ENCODE data around the gene FAM76B.

FAM76B gene

DNA sequence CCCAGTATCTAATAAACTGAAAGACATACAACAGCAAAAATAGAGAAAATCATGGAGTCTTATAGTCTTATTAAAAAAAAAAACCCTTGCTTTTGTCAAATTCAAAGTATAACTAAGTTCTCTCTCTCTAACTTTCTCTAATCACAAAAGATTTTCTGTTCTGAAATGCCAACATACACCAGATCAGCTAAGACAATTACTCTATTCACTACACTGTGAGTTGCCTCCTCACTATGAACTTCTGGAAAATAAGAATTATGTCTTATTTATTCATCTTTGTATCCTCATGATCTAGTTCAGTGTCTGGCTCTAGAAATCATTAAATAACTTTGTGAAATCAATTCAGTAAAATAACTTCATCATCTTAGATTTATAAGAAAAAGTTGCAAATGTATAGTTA, 12.7 kb downstream of the FAM76B start:
- no peak overlapping the region for H3K27ac ChIP-seq (ENCODE audit: low read depth in 2 of 2, low read length in 2 of 2)
- no peak overlapping the region for H3K9ac ChIP-seq (ENCODE audit: low read depth in 1 of 2, low read length in 2 of 2)
- H3K4me1 ChIP-seq (ENCODE audit: control insufficient read depth in 2 of 2, insufficient read depth in 2 of 2, low read length in 2 of 2), result no peaks in the 10 kb centered on the region
- no peaks in the 10 kb centered on the region for H3K9me3 ChIP-seq (ENCODE audit: control insufficient read depth in 2 of 2, low read length in 2 of 2)
- peaks cover 41 to 57% of the 10 kb centered on the region in 2 donors for H3K36me3 ChIP-seq (ENCODE audit: control insufficient read depth in 2 of 2, insufficient read depth in 2 of 2, low read length in 2 of 2)
- H3K4me3 ChIP-seq (ENCODE audit: low read length in 2 of 2), result no peak overlapping the region
- H3K27me3 ChIP-seq (ENCODE audit: control insufficient read depth in 2 of 2, insufficient read depth in 2 of 2, low read length in 2 of 2), result no peaks in the 10 kb centered on the region

DNA sequence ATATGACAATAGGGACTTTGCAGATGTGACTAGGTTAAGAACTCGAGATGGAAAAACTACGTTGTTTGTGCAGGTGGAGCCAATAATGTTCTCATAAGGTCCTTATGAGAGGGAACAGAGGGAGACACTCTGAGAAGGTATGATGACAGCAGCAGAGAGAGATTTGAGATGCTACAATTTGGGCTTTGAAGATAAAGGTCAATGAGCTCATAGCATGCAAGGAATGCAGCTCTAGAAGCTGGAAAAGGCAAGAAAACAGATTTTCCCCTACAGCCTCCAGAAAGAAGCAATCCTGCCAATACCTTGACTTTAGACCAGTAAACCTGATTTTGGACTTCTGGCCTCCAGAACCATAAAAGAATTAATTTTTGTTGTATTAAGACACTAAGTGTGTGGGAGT, 21.1 kb downstream of the FAM76B start:
- H3K27ac ChIP-seq (ENCODE audit: low read depth in 2 of 2, low read length in 2 of 2), result no peak overlapping the region
- no peaks in the 10 kb centered on the region for H3K27me3 ChIP-seq (ENCODE audit: control insufficient read depth in 2 of 2, insufficient read depth in 2 of 2, low read length in 2 of 2)
- H3K36me3 ChIP-seq (ENCODE audit: control insufficient read depth in 2 of 2, insufficient read depth in 2 of 2, low read length in 2 of 2), result peaks cover 9 to 11% of the 10 kb centered on the region in 2 donors
- no peaks in the 10 kb centered on the region for H3K4me1 ChIP-seq (ENCODE audit: control insufficient read depth in 2 of 2, insufficient read depth in 2 of 2, low read length in 2 of 2)
- H3K9ac ChIP-seq (ENCODE audit: low read depth in 1 of 2, low read length in 2 of 2), result no peak overlapping the region
- no peaks in the 10 kb centered on the region for H3K9me3 ChIP-seq (ENCODE audit: control insufficient read depth in 2 of 2, low read length in 2 of 2)
- no peak overlapping the region for H3K4me3 ChIP-seq (ENCODE audit: low read length in 2 of 2)

DNA sequence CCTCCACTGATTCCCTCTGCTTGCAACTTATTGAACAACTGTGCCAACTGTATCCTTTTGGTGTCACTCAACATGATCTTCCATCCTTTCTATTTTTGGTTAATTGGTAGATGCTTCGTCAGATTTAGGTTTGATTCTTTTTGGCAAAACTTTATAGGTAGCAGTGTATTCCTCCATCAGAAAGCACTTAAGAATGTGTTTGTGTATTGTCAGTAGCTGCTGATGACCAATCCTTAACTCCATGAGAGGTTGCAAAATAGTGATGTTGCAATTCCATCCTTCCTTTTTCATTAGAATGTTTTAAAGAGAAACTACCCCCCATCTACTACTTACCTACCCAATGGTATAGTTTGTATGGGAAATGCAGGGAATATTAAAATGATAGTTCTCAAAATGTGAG, 22.1 kb downstream of the FAM76B start:
- Histone ChIP-seq H3K27ac (ENCODE audit: low read depth in 2 of 2, low read length in 2 of 2) (no peak overlapping the region), H3K9ac (ENCODE audit: low read depth in 1 of 2, low read length in 2 of 2) (no peak overlapping the region), H3K27me3 (ENCODE audit: control insufficient read depth in 2 of 2, insufficient read depth in 2 of 2, low read length in 2 of 2) (no peaks in the 10 kb centered on the region), H3K9me3 (ENCODE audit: control insufficient read depth in 2 of 2, low read length in 2 of 2) (no peaks in the 10 kb centered on the region), H3K4me3 (ENCODE audit: low read length in 2 of 2) (no peak overlapping the region), H3K4me1 (ENCODE audit: control insufficient read depth in 2 of 2, insufficient read depth in 2 of 2, low read length in 2 of 2) (no peaks in the 10 kb centered on the region), H3K36me3 (ENCODE audit: control insufficient read depth in 2 of 2, insufficient read depth in 2 of 2, low read length in 2 of 2) (peaks cover 9% of the 10 kb centered on the region in 2 donors)

DNA sequence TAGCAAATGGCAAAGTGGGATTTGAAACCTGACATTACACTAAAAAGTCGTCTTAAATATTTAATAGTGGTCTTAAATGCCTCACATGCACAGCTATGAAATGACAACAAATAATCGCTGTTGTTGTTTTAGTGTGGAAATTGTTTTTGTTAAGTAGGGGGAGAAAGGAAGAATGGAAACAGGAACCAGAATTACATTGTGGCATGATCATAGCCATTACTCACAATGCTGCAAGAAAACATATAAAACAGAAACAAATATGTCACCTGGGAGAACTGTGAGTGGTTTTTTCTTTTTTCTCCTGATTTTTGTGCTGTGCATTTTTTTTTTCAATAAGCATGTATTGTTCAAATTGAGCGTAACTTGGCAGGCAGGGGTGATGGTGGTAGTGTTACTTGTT, 22.9 kb downstream of the FAM76B start:
- H3K36me3 ChIP-seq (ENCODE audit: control insufficient read depth in 2 of 2, insufficient read depth in 2 of 2, low read length in 2 of 2), result peaks cover 3 to 8% of the 10 kb centered on the region in 2 donors
- no peak overlapping the region for H3K27ac ChIP-seq (ENCODE audit: low read depth in 2 of 2, low read length in 2 of 2)
- no peaks in the 10 kb centered on the region for H3K9me3 ChIP-seq (ENCODE audit: control insufficient read depth in 2 of 2, low read length in 2 of 2)
- no peaks in the 10 kb centered on the region for H3K27me3 ChIP-seq (ENCODE audit: control insufficient read depth in 2 of 2, insufficient read depth in 2 of 2, low read length in 2 of 2)
- H3K9ac ChIP-seq (ENCODE audit: low read depth in 1 of 2, low read length in 2 of 2), result no peak overlapping the region
- H3K4me1 ChIP-seq (ENCODE audit: control insufficient read depth in 2 of 2, insufficient read depth in 2 of 2, low read length in 2 of 2), result no peaks in the 10 kb centered on the region
- H3K4me3 ChIP-seq (ENCODE audit: low read length in 2 of 2), result no peak overlapping the region

DNA sequence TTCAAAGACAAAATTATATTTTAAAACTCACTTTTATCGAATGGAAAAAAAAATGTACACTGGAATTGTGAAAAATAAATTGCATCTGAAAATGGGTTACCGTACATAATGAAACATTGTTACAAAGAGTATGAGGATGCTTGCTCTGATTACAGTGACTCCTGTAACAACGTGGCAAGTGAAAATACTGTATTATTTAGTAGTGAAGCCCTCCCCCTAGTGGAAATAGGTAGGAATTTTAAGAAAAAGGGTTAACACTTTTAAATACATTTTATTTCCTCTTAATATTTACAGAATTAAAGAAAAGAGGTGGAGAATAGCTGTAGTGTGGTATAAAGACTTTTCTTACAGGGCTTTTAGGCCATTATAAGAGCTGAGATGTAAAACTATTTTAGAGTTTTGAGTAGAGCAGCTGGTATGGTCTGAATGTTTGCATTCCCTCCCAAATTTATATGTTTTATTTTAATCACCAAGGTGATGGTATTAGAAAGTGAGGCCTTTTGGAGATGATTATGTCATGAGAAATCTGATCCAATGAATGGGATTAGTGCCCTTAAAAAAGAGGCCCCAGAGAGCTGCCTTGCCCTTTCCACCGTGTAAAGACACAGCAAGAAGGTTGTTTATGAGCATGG, 25.2 kb downstream of the FAM76B start:
- H3K36me3 ChIP-seq (ENCODE audit: control insufficient read depth in 2 of 2, insufficient read depth in 2 of 2, low read length in 2 of 2), result peaks cover 2 to 3% of the 10 kb centered on the region in 2 donors
- H3K4me1 ChIP-seq (ENCODE audit: control insufficient read depth in 2 of 2, insufficient read depth in 2 of 2, low read length in 2 of 2), result no peaks in the 10 kb centered on the region
- no peak overlapping the region for H3K27ac ChIP-seq (ENCODE audit: low read depth in 2 of 2, low read length in 2 of 2)
- H3K9me3 ChIP-seq (ENCODE audit: control insufficient read depth in 2 of 2, low read length in 2 of 2), result no peaks in the 10 kb centered on the region
- no peaks in the 10 kb centered on the region for H3K27me3 ChIP-seq (ENCODE audit: control insufficient read depth in 2 of 2, insufficient read depth in 2 of 2, low read length in 2 of 2)
- no peak overlapping the region for H3K9ac ChIP-seq (ENCODE audit: low read depth in 1 of 2, low read length in 2 of 2)
- H3K4me3 ChIP-seq (ENCODE audit: low read length in 2 of 2), result no peak overlapping the region

DNA sequence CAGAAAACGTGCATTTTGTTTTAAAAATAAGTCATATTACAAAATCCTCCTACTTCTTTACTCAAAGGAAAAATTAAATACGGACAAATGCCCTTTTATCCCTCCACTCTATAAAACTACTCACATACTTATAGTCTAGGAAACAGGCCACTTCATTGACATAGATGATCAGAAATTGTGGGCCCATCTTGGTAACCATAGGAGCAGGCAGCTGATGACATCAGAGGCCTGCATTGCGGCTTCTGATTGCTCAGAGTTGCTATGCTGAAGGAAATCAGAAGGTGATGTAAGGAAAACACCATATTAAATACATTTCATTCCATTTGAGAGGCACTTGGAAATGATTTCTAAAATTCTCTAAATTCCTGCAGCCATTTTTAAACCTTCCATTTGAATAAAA, 27.0 kb downstream of the FAM76B start:
- no peaks in the 10 kb centered on the region for H3K27me3 ChIP-seq (ENCODE audit: control insufficient read depth in 2 of 2, insufficient read depth in 2 of 2, low read length in 2 of 2)
- no peak overlapping the region for H3K4me3 ChIP-seq (ENCODE audit: low read length in 2 of 2)
- H3K9me3 ChIP-seq (ENCODE audit: control insufficient read depth in 2 of 2, low read length in 2 of 2), result no peaks in the 10 kb centered on the region
- H3K4me1 ChIP-seq (ENCODE audit: control insufficient read depth in 2 of 2, insufficient read depth in 2 of 2, low read length in 2 of 2), result no peaks in the 10 kb centered on the region
- H3K36me3 ChIP-seq (ENCODE audit: control insufficient read depth in 2 of 2, insufficient read depth in 2 of 2, low read length in 2 of 2), result no peaks in the 10 kb centered on the region
- H3K9ac ChIP-seq (ENCODE audit: low read depth in 1 of 2, low read length in 2 of 2), result no peak overlapping the region
- no peak overlapping the region for H3K27ac ChIP-seq (ENCODE audit: low read depth in 2 of 2, low read length in 2 of 2)

DNA sequence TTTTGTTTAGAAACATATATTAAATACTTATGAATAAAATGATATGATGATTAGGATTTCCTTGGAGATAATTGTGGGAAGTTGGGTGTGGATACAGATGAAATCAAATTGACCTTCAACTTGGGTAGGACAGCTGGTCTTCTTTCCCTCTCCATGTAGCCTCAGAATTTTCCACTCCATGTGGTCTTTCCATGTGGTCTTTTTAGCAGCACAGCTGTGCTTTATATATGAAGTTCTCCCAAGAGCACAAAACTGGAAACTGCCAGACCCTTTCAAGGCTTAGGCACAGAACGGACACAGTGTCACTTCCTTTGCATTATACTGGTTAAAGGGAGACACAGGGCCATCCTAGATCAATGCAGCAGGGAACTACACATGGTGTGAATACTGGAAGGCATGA, 28.6 kb downstream of the FAM76B start:
- no peak overlapping the region for H3K9ac ChIP-seq (ENCODE audit: low read depth in 1 of 2, low read length in 2 of 2)
- H3K4me1 ChIP-seq (ENCODE audit: control insufficient read depth in 2 of 2, insufficient read depth in 2 of 2, low read length in 2 of 2), result no peaks in the 10 kb centered on the region
- no peaks in the 10 kb centered on the region for H3K9me3 ChIP-seq (ENCODE audit: control insufficient read depth in 2 of 2, low read length in 2 of 2)
- no peak overlapping the region for H3K27ac ChIP-seq (ENCODE audit: low read depth in 2 of 2, low read length in 2 of 2)
- no peaks in the 10 kb centered on the region for H3K27me3 ChIP-seq (ENCODE audit: control insufficient read depth in 2 of 2, insufficient read depth in 2 of 2, low read length in 2 of 2)
- no peaks in the 10 kb centered on the region for H3K36me3 ChIP-seq (ENCODE audit: control insufficient read depth in 2 of 2, insufficient read depth in 2 of 2, low read length in 2 of 2)
- H3K4me3 ChIP-seq (ENCODE audit: low read length in 2 of 2), result no peak overlapping the region

DNA sequence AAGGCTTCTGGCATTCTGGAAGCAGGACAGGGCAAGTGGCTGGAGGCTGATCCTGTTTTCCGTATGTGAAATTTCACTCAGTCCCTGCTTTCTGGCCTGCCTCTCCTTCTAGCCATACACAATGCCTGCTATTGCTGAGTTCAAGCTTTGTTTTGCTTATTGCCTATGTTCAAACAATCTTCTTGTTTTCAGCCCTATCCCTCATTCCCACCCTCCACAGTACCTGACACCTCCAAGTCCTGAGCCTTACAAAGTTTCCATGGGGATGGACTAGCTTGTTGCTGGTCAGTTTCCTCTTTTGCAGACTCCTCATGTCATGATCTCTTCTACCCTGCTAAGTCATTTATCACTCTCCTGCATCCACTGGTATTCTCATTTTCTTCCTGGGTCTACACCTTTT, 38.1 kb downstream of the FAM76B start:
- no peaks in the 10 kb centered on the region for H3K9me3 ChIP-seq (ENCODE audit: control insufficient read depth in 2 of 2, low read length in 2 of 2)

DNA sequence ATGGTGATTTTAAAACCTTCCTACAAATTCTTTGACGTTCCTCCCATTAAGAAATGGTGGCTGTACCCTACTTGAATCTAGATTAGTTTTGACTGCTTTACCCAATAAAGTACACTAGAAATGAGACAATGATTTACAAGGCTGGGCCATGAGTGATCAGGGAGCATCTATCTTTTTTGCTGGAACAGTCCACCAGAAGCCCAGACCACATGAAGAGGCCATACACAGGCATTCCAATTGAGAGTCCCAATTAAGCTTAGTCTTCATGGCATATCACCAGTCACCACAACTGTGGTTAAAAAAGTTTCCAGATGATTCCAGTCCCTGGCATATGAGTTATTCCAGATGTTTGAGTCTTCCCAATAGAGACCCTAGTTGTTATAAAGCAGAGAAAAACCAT, 39.5 kb downstream of the FAM76B start:
- H3K4me3 ChIP-seq (ENCODE audit: low read length in 2 of 2), result no peak overlapping the region
- no peaks in the 10 kb centered on the region for H3K36me3 ChIP-seq (ENCODE audit: control insufficient read depth in 2 of 2, insufficient read depth in 2 of 2, low read length in 2 of 2)
- no peaks in the 10 kb centered on the region for H3K4me1 ChIP-seq (ENCODE audit: control insufficient read depth in 2 of 2, insufficient read depth in 2 of 2, low read length in 2 of 2)
- no peak overlapping the region for H3K9ac ChIP-seq (ENCODE audit: low read depth in 1 of 2, low read length in 2 of 2)
- no peaks in the 10 kb centered on the region for H3K9me3 ChIP-seq (ENCODE audit: control insufficient read depth in 2 of 2, low read length in 2 of 2)
- no peaks in the 10 kb centered on the region for H3K27me3 ChIP-seq (ENCODE audit: control insufficient read depth in 2 of 2, insufficient read depth in 2 of 2, low read length in 2 of 2)
- H3K27ac ChIP-seq (ENCODE audit: low read depth in 2 of 2, low read length in 2 of 2), result no peak overlapping the region

More for the DNA sequence above, 38.1 kb downstream of the FAM76B start:
- H3K36me3 ChIP-seq (ENCODE audit: control insufficient read depth in 2 of 2, insufficient read depth in 2 of 2, low read length in 2 of 2), result no peaks in the 10 kb centered on the region
- no peaks in the 10 kb centered on the region for H3K27me3 ChIP-seq (ENCODE audit: control insufficient read depth in 2 of 2, insufficient read depth in 2 of 2, low read length in 2 of 2)
- H3K4me1 ChIP-seq (ENCODE audit: control insufficient read depth in 2 of 2, insufficient read depth in 2 of 2, low read length in 2 of 2), result no peaks in the 10 kb centered on the region
- H3K27ac ChIP-seq (ENCODE audit: low read depth in 2 of 2, low read length in 2 of 2), result no peak overlapping the region
- H3K9ac ChIP-seq (ENCODE audit: low read depth in 1 of 2, low read length in 2 of 2), result no peak overlapping the region
- H3K4me3 ChIP-seq (ENCODE audit: low read length in 2 of 2), result no peak overlapping the region

DNA sequence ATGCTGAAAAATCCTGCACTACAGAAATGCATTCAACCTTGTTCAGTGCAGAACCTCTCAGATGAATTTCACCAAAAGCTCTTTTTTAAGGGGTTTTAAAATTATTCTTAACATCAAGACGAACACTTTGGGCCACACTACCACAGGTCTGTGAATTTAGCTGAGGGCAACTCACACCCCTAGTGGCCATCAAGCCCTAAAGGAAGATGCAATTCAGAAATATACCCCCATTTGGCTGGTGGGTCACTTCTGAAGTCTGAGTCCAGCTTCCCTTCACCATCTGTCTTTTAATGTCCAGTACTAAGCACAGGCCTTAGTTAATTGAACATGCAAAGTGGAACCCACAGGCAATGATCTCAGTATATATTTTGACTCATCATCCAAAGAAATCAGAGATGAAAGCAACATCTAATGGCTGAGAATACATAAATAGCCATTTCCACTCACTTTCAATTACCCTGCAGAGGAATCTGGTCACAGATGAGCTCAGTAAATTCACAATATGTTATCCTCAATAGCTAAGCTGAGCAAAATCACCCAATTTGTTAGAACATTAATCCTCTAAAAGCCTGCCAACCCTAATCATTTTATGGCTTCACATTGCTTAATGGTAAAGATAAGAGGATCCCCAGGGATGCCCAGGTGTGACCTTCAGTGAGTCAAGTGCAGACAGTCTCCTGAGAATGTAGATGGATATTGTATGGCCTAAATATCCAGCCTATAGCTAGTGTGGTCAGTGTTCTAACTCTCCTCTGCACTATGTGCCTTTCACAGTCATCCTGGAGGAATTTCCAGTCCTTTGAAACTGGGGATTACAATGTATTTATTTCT, 50.3 kb downstream of the FAM76B start:
- H3K27ac ChIP-seq (ENCODE audit: low read depth in 2 of 2, low read length in 2 of 2), result no peak overlapping the region
- no peaks in the 10 kb centered on the region for H3K36me3 ChIP-seq (ENCODE audit: control insufficient read depth in 2 of 2, insufficient read depth in 2 of 2, low read length in 2 of 2)
- no peak overlapping the region for H3K4me3 ChIP-seq (ENCODE audit: low read length in 2 of 2)
- no peaks in the 10 kb centered on the region for H3K27me3 ChIP-seq (ENCODE audit: control insufficient read depth in 2 of 2, insufficient read depth in 2 of 2, low read length in 2 of 2)
- H3K9ac ChIP-seq (ENCODE audit: low read depth in 1 of 2, low read length in 2 of 2), result no peak overlapping the region
- no peaks in the 10 kb centered on the region for H3K9me3 ChIP-seq (ENCODE audit: control insufficient read depth in 2 of 2, low read length in 2 of 2)
- no peaks in the 10 kb centered on the region for H3K4me1 ChIP-seq (ENCODE audit: control insufficient read depth in 2 of 2, insufficient read depth in 2 of 2, low read length in 2 of 2)
